Medulla oblongata (tissue), 1 donor: ENCODE results near the gene CTNNBL1.

Experiments used
- DNase-seq: peaks from one replicate; pipeline ENCODE4 v3.0.0-alpha.2; 2015; ENCODE audit errors: extremely low spot score

CTNNBL1 gene

GRCh38 chr20:37741570-37741969, 47.7 kb downstream of the CTNNBL1 start:
- no peak for DNase-seq

GRCh38 chr20:37742131-37742530, 48.3 kb downstream of the CTNNBL1 start:
- DNase-seq: no peak

- DNase-seq: no peak
These were observed 50.5 kb downstream of the CTNNBL1 start for GRCh38 chr20:37744347-37744746.

GRCh38 chr20:37745553-37745952, 51.7 kb downstream of the CTNNBL1 start:
- no peak for DNase-seq

GRCh38 chr20:37748015-37748414, 54.2 kb downstream of the CTNNBL1 start:
- no peak for DNase-seq

GRCh38 chr20:37749218-37749617, 55.4 kb downstream of the CTNNBL1 start:
- DNase-seq: no peak

GRCh38 chr20:37749620-37750403, 56.0 kb downstream of the CTNNBL1 start:
- DNase-seq: no peak

- DNase-seq: peak; percentile 54
These were observed 61.8 kb downstream of the CTNNBL1 start for GRCh38 chr20:37755665-37756064.

- DNase-seq: no peak
These were observed 62.4 kb downstream of the CTNNBL1 start for GRCh38 chr20:37756234-37756633.

GRCh38 chr20:37757550-37757949, 63.7 kb downstream of the CTNNBL1 start:
- no peak for DNase-seq

GRCh38 chr20:37758332-37758731, 64.5 kb downstream of the CTNNBL1 start:
- no peak for DNase-seq

GRCh38 chr20:37759052-37759553, 65.3 kb downstream of the CTNNBL1 start:
- no peak for DNase-seq

GRCh38 chr20:37759761-37760209, 66.0 kb downstream of the CTNNBL1 start:
- no peak for DNase-seq

GRCh38 chr20:37760322-37760721, 66.5 kb downstream of the CTNNBL1 start:
- no peak for DNase-seq

GRCh38 chr20:37762716-37763485, 69.1 kb downstream of the CTNNBL1 start:
- DNase-seq: no peak

GRCh38 chr20:37764333-37764935, 70.6 kb downstream of the CTNNBL1 start:
- no peak for DNase-seq

- DNase-seq: no peak
These were observed 77.1 kb downstream of the CTNNBL1 start for GRCh38 chr20:37770908-37771307.

- no peak for DNase-seq
These were observed 79.5 kb downstream of the CTNNBL1 start for GRCh38 chr20:37773291-37773826.

- DNase-seq: no peak
These were observed 80.3 kb downstream of the CTNNBL1 start for GRCh38 chr20:37774156-37774555.

GRCh38 chr20:37775200-37775599, 81.4 kb downstream of the CTNNBL1 start:
- DNase-seq: no peak

GRCh38 chr20:37776049-37776448, 82.2 kb downstream of the CTNNBL1 start:
- DNase-seq: no peak

GRCh38 chr20:37776526-37776925, 82.7 kb downstream of the CTNNBL1 start:
- DNase-seq: no peak
